DND-41 (cell line): ENCODE results near the gene PGF.

ENCODE experiments used
- ATAC-seq: fragments of 200-7000 bp; cut with Tn5 transposase; 3 replicates; pipeline ENCODE4 v1.9.1; 2021; ENCODE audit warnings: low read depth; ENCODE audit not compliant: insufficient read depth
- DNase-seq: peaks from one replicate; pipeline ENCODE4 v3.0.0-alpha.2; 2020
- H2AFZ ChIP-seq: 2 replicates; pipeline ENCODE4 v1.6.0; 2012; ENCODE audit warnings: low read depth, low read length
- H3K27ac ChIP-seq: 2 replicates; pipeline ENCODE4 v1.5.1; 2012; ENCODE audit warnings: low read length, inconsistent platforms
- H3K27me3 ChIP-seq: fragments of 200-600 bp; sonication (generic); 2 replicates; pipeline ENCODE4 v1.6.0; 2012; ENCODE audit warnings: low read length, mild to moderate bottlenecking, inconsistent platforms; ENCODE audit not compliant: insufficient read depth, poor library complexity
- H3K36me3 ChIP-seq: 2 replicates; pipeline ENCODE4 v1.5.1; 2012; ENCODE audit warnings: low read length, inconsistent platforms; ENCODE audit not compliant: insufficient read depth
- H3K4me1 ChIP-seq: 2 replicates; pipeline ENCODE4 v1.5.1; 2012; ENCODE audit warnings: mild to moderate bottlenecking, low read length; ENCODE audit not compliant: insufficient read depth
- H3K4me2 ChIP-seq: 2 replicates; pipeline ENCODE4 v1.6.0; 2012; ENCODE audit warnings: mild to moderate bottlenecking, moderate library complexity, low read length, inconsistent platforms; ENCODE audit not compliant: insufficient read depth
- H3K4me3 ChIP-seq, 2 experiments: fragments of 200-600 bp in 1 of 2; shearing (Covaris generic) in 1 of 2; 2 replicates each; pipeline ENCODE4 v1.5.1; 2012 to 2016; ENCODE audit warnings: inconsistent platforms in 2 of 2, low read length in 2 of 2, mild to moderate bottlenecking in 2 of 2, low read depth in 1 of 2, moderate library complexity in 1 of 2
- H3K79me2 ChIP-seq: 2 replicates; pipeline ENCODE4 v1.6.0; 2012; ENCODE audit warnings: low read length, inconsistent platforms; ENCODE audit not compliant: insufficient read depth
- H3K9ac ChIP-seq: 2 replicates; pipeline ENCODE4 v1.6.0; 2012; ENCODE audit warnings: low read depth, mild to moderate bottlenecking, inconsistent platforms, low read length, moderate library complexity
- H3K9me3 ChIP-seq: 2 replicates; pipeline ENCODE4 v1.5.1; 2012; ENCODE audit warnings: low read length, moderate library complexity, mild to moderate bottlenecking, inconsistent platforms; ENCODE audit not compliant: insufficient read depth, severe bottlenecking
- H4K20me1 ChIP-seq: 2 replicates; pipeline ENCODE4 v1.6.0; 2012; ENCODE audit warnings: low read length; ENCODE audit not compliant: insufficient read depth
- CTCF ChIP-seq: IDR thresholded peaks from 2 replicates; pipeline ENCODE4 v1.5.1; 2012; ENCODE audit warnings: borderline replicate concordance, low read length, moderate library complexity, mild to moderate bottlenecking; ENCODE audit not compliant: poor library complexity, severe bottlenecking; ENCODE audit errors: extremely low read depth
- EZH2 ChIP-seq: IDR thresholded peaks from 3 replicates; pipeline ENCODE4 v1.6.1; 2012; ENCODE audit warnings: borderline replicate concordance, low read depth, mild to moderate bottlenecking, moderate library complexity, low read length, inconsistent platforms; ENCODE audit not compliant: severe bottlenecking

The PGF gene

GRCh38 chr14:74937171-74937570 is 18.2 kb downstream of the PGF start:
- Histone ChIP-seq H3K4me3 (no peak overlapping the region), H3K27ac (no peak overlapping the region), H4K20me1 (no peaks in the 10 kb centered on the region), H3K4me2 (no peak overlapping the region), H3K9ac (no peak overlapping the region), H2AFZ (no peak overlapping the region), H3K4me1 (no peaks in the 10 kb centered on the region), H3K27me3 (no peaks in the 10 kb centered on the region), H3K79me2 (no peaks in the 10 kb centered on the region), H3K36me3 (no peaks in the 10 kb centered on the region), H3K9me3 (no peaks in the 10 kb centered on the region)
- no peak for TF ChIP-seq CTCF
- no peak for TF ChIP-seq EZH2
- 0 out of 3 replicates have a peak, but pooled peaks have one; percentile 50 for ATAC-seq
- no peak for DNase-seq

- Histone ChIP-seq H3K4me1 (no peaks in the 10 kb centered on the region), H3K79me2 (no peaks in the 10 kb centered on the region), H2AFZ (no peak overlapping the region), H4K20me1 (no peaks in the 10 kb centered on the region), H3K27ac (no peak overlapping the region), H3K9me3 (no peaks in the 10 kb centered on the region), H3K4me2 (no peak overlapping the region), H3K9ac (no peak overlapping the region), H3K4me3 (no peak overlapping the region), H3K27me3 (no peaks in the 10 kb centered on the region), H3K36me3 (no peaks in the 10 kb centered on the region)
- no peak for DNase-seq
- TF ChIP-seq EZH2 (no peak), CTCF (no peak)
- ATAC-seq: no peak
Observed at GRCh38 chr14:74936731-74937130, 18.7 kb downstream of the PGF start.

GRCh38 chr14:74936151-74936550 is 19.2 kb downstream of the PGF start:
- TF ChIP-seq EZH2: no peak
- TF ChIP-seq CTCF: no peak
- DNase-seq: no peak
- H3K36me3 ChIP-seq: no peaks in the 10 kb centered on the region
- no peaks in the 10 kb centered on the region for H4K20me1 ChIP-seq
- no peaks in the 10 kb centered on the region for H3K27me3 ChIP-seq
- H3K27ac ChIP-seq: no peak overlapping the region
- no peaks in the 10 kb centered on the region for H3K4me1 ChIP-seq
- ATAC-seq: no peak
- no peak overlapping the region for H3K4me2 ChIP-seq
- no peak overlapping the region for H3K4me3 ChIP-seq
- no peak overlapping the region for H2AFZ ChIP-seq
- H3K79me2 ChIP-seq: no peaks in the 10 kb centered on the region
- no peak overlapping the region for H3K9ac ChIP-seq
- H3K9me3 ChIP-seq: no peaks in the 10 kb centered on the region

- no peak for TF ChIP-seq EZH2
- H3K9ac ChIP-seq: no peak overlapping the region
- no peaks in the 10 kb centered on the region for H3K36me3 ChIP-seq
- H3K4me2 ChIP-seq: no peak overlapping the region
- DNase-seq: no peak
- no peak overlapping the region for H2AFZ ChIP-seq
- no peak for ATAC-seq
- H3K4me1 ChIP-seq: no peaks in the 10 kb centered on the region
- H3K27ac ChIP-seq: no peak overlapping the region
- H3K9me3 ChIP-seq: no peaks in the 10 kb centered on the region
- H4K20me1 ChIP-seq: no peaks in the 10 kb centered on the region
- H3K79me2 ChIP-seq: no peaks in the 10 kb centered on the region
- no peak overlapping the region for H3K4me3 ChIP-seq
- no peaks in the 10 kb centered on the region for H3K27me3 ChIP-seq
Observed at GRCh38 chr14:74935360-74935680, 20.1 kb downstream of the PGF start.
